Measurements from ENCODE around the gene LUZP2. TPM values are rescaled to one million over a fixed set of nuclear protein-coding genes. Genes with fewer than 3 reads are reported as not detected.

The LUZP2 gene
- total RNA-seq, 1 experiment from 2014 or later, result not detected

- no peaks in the 10 kb centered on the region for H3K27me3 Mint-ChIP-seq (ENCODE audit: insufficient read depth, unreplicated experiment)
- H3K4me3 Mint-ChIP-seq (ENCODE audit: unreplicated experiment), result no peak overlapping the region
- Histone ChIP-seq H3K4me1 (no peaks in the 10 kb centered on the region), H3K27me3 (replicated peaks; ENCODE audit: control insufficient read depth, insufficient read depth, low read length) (no peaks in the 10 kb centered on the region), H3K4me3 (ENCODE audit: low read depth, low read length) (no peak overlapping the region), H3K9me3 (no peaks in the 10 kb centered on the region), H3K36me3 (ENCODE audit: control insufficient read depth, insufficient read depth, low read length) (no peaks in the 10 kb centered on the region)
- no peak overlapping the region for H3K27ac Mint-ChIP-seq (ENCODE audit: unreplicated experiment)
- TF ChIP-seq CTCF (IDR thresholded peaks at IDR 0.05; ENCODE audit: insufficient read depth in 1 of 2, low read depth in 1 of 2, low read length in 1 of 2, severe bottlenecking in 1 of 2, unreplicated experiment in 1 of 2), result no peak
- ChIA-PET CTCF (no interaction called here), POLR2A (no interaction called here)
- H3K4me1 Mint-ChIP-seq (ENCODE audit: low read depth, unreplicated experiment), result no peaks in the 10 kb centered on the region
- intact Hi-C loops (cut with micrococcal nuclease; ENCODE audit: unreplicated experiment), result no loop called here
- no peak for DNase-seq
- no peaks in the 10 kb centered on the region for H3K36me3 Mint-ChIP-seq (ENCODE audit: insufficient read depth, unreplicated experiment)
- no TSS peak for BruUV-seq (replicated peaks)
- H3K9me3 Mint-ChIP-seq (ENCODE audit: unreplicated experiment), result no peaks in the 10 kb centered on the region
These were observed 556.0 kb downstream of the LUZP2 start for GRCh38 chr11:25052844-25053243.

- H3K27me3 Mint-ChIP-seq (ENCODE audit: insufficient read depth, unreplicated experiment), result no peaks in the 10 kb centered on the region
- H3K4me3 Mint-ChIP-seq (ENCODE audit: unreplicated experiment), result no peak overlapping the region
- no peaks in the 10 kb centered on the region for H3K9me3 Mint-ChIP-seq (ENCODE audit: unreplicated experiment)
- ChIA-PET CTCF (no interaction called here), POLR2A (no interaction called here)
- no peak overlapping the region for H3K27ac Mint-ChIP-seq (ENCODE audit: unreplicated experiment)
- H3K27me3 ChIP-seq (replicated peaks; ENCODE audit: control insufficient read depth, insufficient read depth, low read length), result no peaks in the 10 kb centered on the region
- no peaks in the 10 kb centered on the region for H3K36me3 ChIP-seq (ENCODE audit: control insufficient read depth, insufficient read depth, low read length)
- no TSS peak for BruUV-seq (replicated peaks)
- no peaks in the 10 kb centered on the region for H3K36me3 Mint-ChIP-seq (ENCODE audit: insufficient read depth, unreplicated experiment)
- H3K9me3 ChIP-seq, result no peaks in the 10 kb centered on the region
- intact Hi-C loops (cut with micrococcal nuclease; ENCODE audit: unreplicated experiment), result no loop called here
- no peak for TF ChIP-seq CTCF (IDR thresholded peaks at IDR 0.05; ENCODE audit: insufficient read depth in 1 of 2, low read depth in 1 of 2, low read length in 1 of 2, severe bottlenecking in 1 of 2, unreplicated experiment in 1 of 2)
- H3K4me3 ChIP-seq (ENCODE audit: low read depth, low read length), result no peak overlapping the region
- DNase-seq, result no peak
- H3K4me1 ChIP-seq, result no peaks in the 10 kb centered on the region
- H3K4me1 Mint-ChIP-seq (ENCODE audit: low read depth, unreplicated experiment), result no peaks in the 10 kb centered on the region
These were observed 561.0 kb downstream of the LUZP2 start for GRCh38 chr11:25057861-25058260.

- intact Hi-C loops (cut with micrococcal nuclease; ENCODE audit: unreplicated experiment), result no loop called here
- Mint-ChIP-seq H3K4me1 (ENCODE audit: low read depth, unreplicated experiment) (no peaks in the 10 kb centered on the region), H3K36me3 (ENCODE audit: insufficient read depth, unreplicated experiment) (no peaks in the 10 kb centered on the region), H3K9me3 (ENCODE audit: unreplicated experiment) (no peaks in the 10 kb centered on the region), H3K27me3 (ENCODE audit: insufficient read depth, unreplicated experiment) (no peaks in the 10 kb centered on the region), H3K4me3 (ENCODE audit: unreplicated experiment) (no peak overlapping the region), H3K27ac (ENCODE audit: unreplicated experiment) (no peak overlapping the region)
- DNase-seq, result no peak
- POLR2A ChIA-PET, result no interaction called here
- no peak for TF ChIP-seq CTCF (IDR thresholded peaks at IDR 0.05; ENCODE audit: insufficient read depth in 1 of 2, low read depth in 1 of 2, low read length in 1 of 2, severe bottlenecking in 1 of 2, unreplicated experiment in 1 of 2)
- Histone ChIP-seq H3K36me3 (ENCODE audit: control insufficient read depth, insufficient read depth, low read length) (no peaks in the 10 kb centered on the region), H3K4me3 (ENCODE audit: low read depth, low read length) (no peak overlapping the region), H3K4me1 (no peaks in the 10 kb centered on the region), H3K9me3 (no peaks in the 10 kb centered on the region), H3K27me3 (replicated peaks; ENCODE audit: control insufficient read depth, insufficient read depth, low read length) (no peaks in the 10 kb centered on the region)
- no TSS peak for BruUV-seq (replicated peaks)
- CTCF ChIA-PET, result no interaction called here
These were observed 568.9 kb downstream of the LUZP2 start for GRCh38 chr11:25065746-25066145.

All from Caco-2 (cell line).